Liver (tissue), 3 donors: Measurements from ENCODE around the gene SCIMP.

Experiments used
- ATF3 ChIP-seq: IDR thresholded peaks from 2 replicates; pipeline ENCODE4 v1.6.1; 2016; ENCODE audit warnings: antibody characterized with exemption
- CTCF ChIP-seq: fragments of 150-350 bp; IDR thresholded peaks from 2 replicates; pipeline ENCODE4 v1.5.1; 2017; ENCODE audit warnings: improper control_type of control experiment, low read depth, low read length; ENCODE audit not compliant: missing input control
- EGR1 ChIP-seq, 2 donors: IDR thresholded peaks; 2 replicates each; pipeline ENCODE4 v1.6.1; 2016 to 2018; ENCODE audit warnings: antibody characterized with exemption in 2 of 2, low read depth in 2 of 2
- FOXA1 ChIP-seq: IDR thresholded peaks from 2 replicates; pipeline ENCODE4 v1.6.1; 2016; ENCODE audit warnings: antibody characterized with exemption
- FOXA2 ChIP-seq: IDR thresholded peaks from 2 replicates; pipeline ENCODE4 v1.6.1; 2016; ENCODE audit warnings: antibody characterized with exemption
- GABPA ChIP-seq, 2 donors: IDR thresholded peaks in 1 of 2; conservative IDR thresholded peaks in 1 of 2; 2 replicates each; pipeline ENCODE4 v1.6.1; 2016; ENCODE audit warnings: antibody characterized with exemption in 2 of 2, mild to moderate bottlenecking in 1 of 2, moderate library complexity in 1 of 2
- HNF4G ChIP-seq: IDR thresholded peaks from 2 replicates; pipeline ENCODE4 v1.6.1; 2016; ENCODE audit warnings: antibody characterized with exemption
- JUND ChIP-seq, 2 donors: IDR thresholded peaks; 2 replicates each; pipeline ENCODE4 v1.6.1; 2016; ENCODE audit warnings: antibody characterized with exemption in 2 of 2
- RAD21 ChIP-seq, 2 donors: IDR thresholded peaks; 2 replicates each; pipeline ENCODE4 v1.6.1; 2016; ENCODE audit warnings: antibody characterized with exemption in 2 of 2, mild to moderate bottlenecking in 2 of 2
- REST ChIP-seq: IDR thresholded peaks from 2 replicates; pipeline ENCODE4 v1.6.1; 2016; ENCODE audit warnings: antibody characterized with exemption, mild to moderate bottlenecking
- SP1 ChIP-seq: IDR thresholded peaks from 2 replicates; pipeline ENCODE4 v1.6.1; 2018; ENCODE audit warnings: antibody characterized with exemption, mild to moderate bottlenecking
- TAF1 ChIP-seq: conservative IDR thresholded peaks from 2 replicates; pipeline ENCODE4 v1.6.1; 2016; ENCODE audit warnings: antibody characterized with exemption, mild to moderate bottlenecking
- YY1 ChIP-seq: IDR thresholded peaks from 2 replicates; pipeline ENCODE4 v1.6.1; 2016; ENCODE audit warnings: antibody characterized with exemption, mild to moderate bottlenecking
- TF ChIP-seq, protein P1 (sequence below): IDR thresholded peaks from 2 replicates; pipeline ENCODE4 v1.6.1; 2016; ENCODE audit warnings: antibody characterized with exemption
- donor health status: healthy.
- donor health status: healthy.

GRCh38 chr17:5179003-5179402 is 55.7 kb downstream of the SCIMP start:
- TF ChIP-seq FOXA2 (no peak), CTCF (no peak), EGR1 (IDR thresholded peaks at IDR 0.05; ENCODE audit: low read depth in 2 of 2) (no peak), GABPA (IDR thresholded peaks at IDR 0.05 in 1 of 2, conservative IDR thresholded peaks at IDR 0.05 in 1 of 2) (no peak), REST (no peak), JUND (IDR thresholded peaks at IDR 0.05) (no peak), SP1 (no peak), TAF1 (no peak), RAD21 (IDR thresholded peaks at IDR 0.05) (no peak), FOXA1 (no peak), ATF3 (no peak), YY1 (no peak), HNF4G (no peak)
- TF ChIP-seq, protein P1, sequence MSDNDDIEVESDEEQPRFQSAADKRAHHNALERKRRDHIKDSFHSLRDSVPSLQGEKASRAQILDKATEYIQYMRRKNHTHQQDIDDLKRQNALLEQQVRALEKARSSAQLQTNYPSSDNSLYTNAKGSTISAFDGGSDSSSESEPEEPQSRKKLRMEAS = no peak
